Measurements from ENCODE around the gene GANC.
A peak's percentile ranks its signal among the peaks of the same experiment; 100 is the strongest.
"Not testable (repeated sequence)": the region's sequence is repeated elsewhere in the genome, so short reads cannot be mapped to it uniquely, and the experiment has no call there.

The GANC gene, protein sequence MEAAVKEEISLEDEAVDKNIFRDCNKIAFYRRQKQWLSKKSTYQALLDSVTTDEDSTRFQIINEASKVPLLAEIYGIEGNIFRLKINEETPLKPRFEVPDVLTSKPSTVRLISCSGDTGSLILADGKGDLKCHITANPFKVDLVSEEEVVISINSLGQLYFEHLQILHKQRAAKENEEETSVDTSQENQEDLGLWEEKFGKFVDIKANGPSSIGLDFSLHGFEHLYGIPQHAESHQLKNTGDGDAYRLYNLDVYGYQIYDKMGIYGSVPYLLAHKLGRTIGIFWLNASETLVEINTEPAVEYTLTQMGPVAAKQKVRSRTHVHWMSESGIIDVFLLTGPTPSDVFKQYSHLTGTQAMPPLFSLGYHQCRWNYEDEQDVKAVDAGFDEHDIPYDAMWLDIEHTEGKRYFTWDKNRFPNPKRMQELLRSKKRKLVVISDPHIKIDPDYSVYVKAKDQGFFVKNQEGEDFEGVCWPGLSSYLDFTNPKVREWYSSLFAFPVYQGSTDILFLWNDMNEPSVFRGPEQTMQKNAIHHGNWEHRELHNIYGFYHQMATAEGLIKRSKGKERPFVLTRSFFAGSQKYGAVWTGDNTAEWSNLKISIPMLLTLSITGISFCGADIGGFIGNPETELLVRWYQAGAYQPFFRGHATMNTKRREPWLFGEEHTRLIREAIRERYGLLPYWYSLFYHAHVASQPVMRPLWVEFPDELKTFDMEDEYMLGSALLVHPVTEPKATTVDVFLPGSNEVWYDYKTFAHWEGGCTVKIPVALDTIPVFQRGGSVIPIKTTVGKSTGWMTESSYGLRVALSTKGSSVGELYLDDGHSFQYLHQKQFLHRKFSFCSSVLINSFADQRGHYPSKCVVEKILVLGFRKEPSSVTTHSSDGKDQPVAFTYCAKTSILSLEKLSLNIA (N-terminal part only)

DNA sequence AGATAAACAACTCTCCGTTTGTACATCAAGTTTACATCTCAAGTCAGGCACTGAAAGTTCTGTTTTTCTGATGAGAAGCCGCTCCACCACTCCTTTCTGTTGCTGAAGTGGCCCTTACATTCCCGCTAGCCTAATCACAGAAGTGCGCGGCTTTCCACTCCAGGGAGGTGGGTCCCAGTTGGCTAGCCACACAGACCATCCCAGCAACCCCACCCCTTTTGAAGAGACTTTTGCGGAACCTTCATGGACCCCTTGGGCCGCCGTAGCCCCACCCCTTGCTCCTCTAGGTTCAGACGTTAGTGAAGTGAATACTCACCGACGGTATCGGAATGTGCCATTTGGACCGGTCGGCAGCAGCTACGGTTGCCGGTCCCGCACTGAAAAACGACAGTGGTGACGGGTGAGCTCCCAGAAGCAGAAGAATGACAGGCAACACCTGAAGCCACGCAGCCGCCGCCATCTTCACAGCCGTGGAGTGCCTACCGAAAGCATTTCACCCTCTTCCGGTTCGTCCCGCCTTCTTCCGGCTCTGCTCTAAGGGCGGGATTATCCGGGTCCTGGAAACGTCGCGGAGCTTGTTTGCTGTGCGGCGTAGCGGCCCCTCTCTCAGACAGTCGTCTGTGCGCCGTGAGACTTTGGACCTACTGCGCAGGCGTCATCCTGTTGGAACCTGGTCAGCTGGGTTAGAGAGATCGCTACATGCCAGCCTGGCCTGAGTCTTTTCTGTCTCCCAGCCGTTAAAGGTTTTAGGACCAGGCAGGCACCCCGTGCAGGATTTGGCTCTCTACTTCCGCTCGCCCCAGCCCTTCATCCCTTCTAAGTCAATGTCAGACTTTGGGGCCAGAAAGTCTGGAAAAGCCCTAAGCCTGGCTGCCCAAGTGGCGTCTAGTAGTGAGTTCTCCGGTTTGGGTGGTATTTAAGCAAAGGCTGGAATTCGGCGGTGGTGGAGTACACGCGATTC lies at the start of gene GANC, which contains the start of gene TMEM87A:
Gene GANC, plus strand, starts transcription at position 263 of the 961 bp plus-strand sequence. CDS start 1,281 bp downstream, outside the sequence.
Gene TMEM87A, minus strand, starts transcription at position 495 of the 961 bp plus-strand sequence. Its CDS starts 35 bp downstream, at position 460.
- H3K36me3 Mint-ChIP-seq (ENCODE audit: low read depth) = peaks cover 61% of the 10 kb centered on the region
- peaks cover 40% of the 10 kb centered on the region for H3K4me1 Mint-ChIP-seq (ENCODE audit: low read depth)
- H3K4me3 Mint-ChIP-seq = peak within 1 kb of the TSS; percentile 95
- intact Hi-C loops (cut with micrococcal nuclease) = loop anchor here (1.0 to 10.0 kb wide), 3 partner anchors 65 to 302 kb away; partner anchors contain the start of genes HAUS2, LRRC57, STARD9 and VPS39
- H3K27me3 Mint-ChIP-seq = no peaks in the 10 kb centered on the region
- no peaks in the 10 kb centered on the region for H3K9me3 Mint-ChIP-seq
- peak within 1 kb of the TSS; percentile 96 for H3K27ac Mint-ChIP-seq

DNA sequence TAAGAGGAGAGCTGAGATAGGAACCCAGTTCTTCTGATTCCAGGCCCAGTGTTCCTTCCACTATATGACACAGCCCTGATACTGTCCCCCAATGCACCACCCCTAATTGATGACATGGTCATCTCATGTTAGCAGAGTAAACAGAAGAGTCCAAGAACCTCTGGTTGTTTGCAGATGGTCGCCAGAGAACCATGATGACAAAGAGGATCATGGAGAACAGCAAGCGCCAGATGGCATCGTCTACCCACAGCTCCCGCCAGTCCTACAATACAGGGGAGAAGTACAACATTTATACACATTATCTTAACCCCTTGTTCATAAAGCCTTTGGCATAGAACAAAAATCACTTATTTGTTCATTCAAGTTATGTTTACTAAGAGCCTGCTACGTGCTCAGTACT lies 46.4 kb upstream of the GANC start:
- H3K27ac Mint-ChIP-seq = no peak overlapping the region
- peaks cover 90% of the 10 kb centered on the region for H3K36me3 Mint-ChIP-seq (ENCODE audit: low read depth)
- H3K9me3 Mint-ChIP-seq = no peaks in the 10 kb centered on the region
- H3K27me3 Mint-ChIP-seq = no peaks in the 10 kb centered on the region
- intact Hi-C loops (cut with micrococcal nuclease) = loop anchor here (10.0 kb wide), 1 partner anchor 208 kb away; no protein-coding TSS in a partner anchor
- H3K4me1 Mint-ChIP-seq (ENCODE audit: low read depth) = no peaks in the 10 kb centered on the region
- no peak overlapping the region for H3K4me3 Mint-ChIP-seq

DNA sequence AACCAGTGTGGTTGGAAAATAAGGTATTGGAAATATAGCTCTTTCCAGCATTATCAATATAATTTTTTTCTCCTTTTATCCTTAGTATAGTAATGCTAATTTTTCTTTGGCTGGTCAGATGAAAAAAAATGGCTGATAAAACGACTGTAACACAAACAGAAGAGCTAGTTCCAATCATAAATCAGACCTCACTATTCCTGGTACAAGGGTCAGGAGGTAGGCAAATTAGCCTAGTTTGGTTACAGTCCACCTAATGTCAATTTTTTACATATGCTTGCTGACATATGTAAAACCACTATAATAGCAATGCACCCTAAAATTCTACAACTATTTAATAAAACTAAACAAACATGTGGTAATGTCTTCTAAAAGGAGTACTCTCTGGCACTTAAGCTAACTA lies 45.0 kb upstream of the GANC start:
- H3K36me3 Mint-ChIP-seq (ENCODE audit: low read depth) = peaks cover 91% of the 10 kb centered on the region
- H3K9me3 Mint-ChIP-seq = no peaks in the 10 kb centered on the region
- intact Hi-C loops (cut with micrococcal nuclease) = loop anchor here (10.0 kb wide), 1 partner anchor 207 kb away; no protein-coding TSS in a partner anchor
- H3K27ac Mint-ChIP-seq = no peak overlapping the region
- H3K4me3 Mint-ChIP-seq = no peak overlapping the region
- no peaks in the 10 kb centered on the region for H3K27me3 Mint-ChIP-seq
- peaks cover 4% of the 10 kb centered on the region for H3K4me1 Mint-ChIP-seq (ENCODE audit: low read depth)

DNA sequence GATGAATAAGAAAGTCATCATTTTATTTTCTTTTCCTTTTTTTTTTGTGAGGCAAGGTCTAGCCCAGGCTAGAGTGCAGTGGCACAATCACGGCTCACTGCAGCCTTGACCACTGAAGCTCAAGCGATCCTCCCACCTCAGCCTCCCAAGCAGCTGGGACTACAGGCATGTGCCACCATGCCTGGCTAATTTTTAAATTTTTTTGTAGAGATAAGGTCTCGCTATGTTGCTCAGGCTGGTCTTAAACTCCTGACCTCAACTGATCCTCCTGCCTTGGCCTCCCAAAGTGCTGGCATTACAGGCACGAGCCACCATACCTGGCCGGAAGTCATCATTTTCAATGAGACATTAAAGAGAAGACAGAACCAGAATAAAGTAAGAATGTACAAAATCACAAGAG lies 44.0 kb upstream of the GANC start:
- peaks cover 84% of the 10 kb centered on the region for H3K36me3 Mint-ChIP-seq (ENCODE audit: low read depth)
- intact Hi-C loops (cut with micrococcal nuclease) = loop anchor here (10.0 kb wide), 1 partner anchor 206 kb away; no protein-coding TSS in a partner anchor
- H3K27ac Mint-ChIP-seq; H3K9me3 Mint-ChIP-seq; H3K4me1 Mint-ChIP-seq (ENCODE audit: low read depth); H3K27me3 Mint-ChIP-seq; H3K4me3 Mint-ChIP-seq: not testable (repeated sequence)

DNA sequence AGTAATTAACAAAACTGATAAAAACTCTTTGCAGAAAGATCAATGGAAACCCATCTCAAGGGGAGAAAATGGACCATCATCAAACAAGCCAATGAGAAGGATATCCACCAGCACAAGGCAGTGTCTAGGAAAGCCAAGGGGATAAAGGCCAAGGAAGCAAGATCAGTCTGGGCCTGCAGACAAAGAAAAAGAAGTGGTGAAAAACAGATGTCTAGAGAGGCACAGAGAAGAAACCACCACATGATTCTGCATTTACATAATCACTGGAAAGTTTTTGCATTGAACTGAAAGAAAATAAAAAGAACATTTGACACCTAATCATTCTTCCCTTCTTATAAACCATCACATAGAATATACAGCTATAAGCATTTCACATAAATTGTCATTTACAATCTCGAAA lies 41.9 kb upstream of the GANC start:
- H3K4me1 Mint-ChIP-seq (ENCODE audit: low read depth) = peaks cover 4% of the 10 kb centered on the region
- H3K27me3 Mint-ChIP-seq = no peaks in the 10 kb centered on the region
- H3K36me3 Mint-ChIP-seq (ENCODE audit: low read depth) = peaks cover 81% of the 10 kb centered on the region
- H3K27ac Mint-ChIP-seq = no peak overlapping the region
- no peak overlapping the region for H3K4me3 Mint-ChIP-seq
- intact Hi-C loops (cut with micrococcal nuclease) = no loop called here
- no peaks in the 10 kb centered on the region for H3K9me3 Mint-ChIP-seq

DNA sequence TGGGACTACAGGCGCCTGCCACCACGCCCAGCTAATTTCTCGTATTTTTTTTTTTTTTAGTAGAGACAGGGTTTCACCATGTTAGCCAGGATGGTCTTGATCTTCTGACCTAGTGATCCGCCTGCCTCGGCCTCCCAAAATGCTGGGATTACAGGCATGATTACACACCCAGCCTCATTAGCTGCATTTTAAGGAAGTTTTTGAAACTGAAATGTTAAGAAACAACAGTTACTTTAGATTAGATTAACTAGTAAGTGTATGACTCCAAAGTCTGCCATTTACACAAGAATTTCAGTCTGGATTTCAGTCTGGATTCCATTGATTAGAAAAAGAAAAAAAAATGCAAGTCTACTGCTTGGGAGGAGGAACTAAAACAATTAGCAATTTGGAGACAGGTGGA lies 40.4 kb upstream of the GANC start:
- Mint-ChIP-seq H3K9me3 (no peaks in the 10 kb centered on the region), H3K4me1 (ENCODE audit: low read depth) (peaks cover 4% of the 10 kb centered on the region), H3K27ac (no peak overlapping the region), H3K4me3 (no peak overlapping the region), H3K27me3 (no peaks in the 10 kb centered on the region), H3K36me3 (ENCODE audit: low read depth) (peaks cover 87% of the 10 kb centered on the region)
- intact Hi-C loops (cut with micrococcal nuclease) = no loop called here

DNA sequence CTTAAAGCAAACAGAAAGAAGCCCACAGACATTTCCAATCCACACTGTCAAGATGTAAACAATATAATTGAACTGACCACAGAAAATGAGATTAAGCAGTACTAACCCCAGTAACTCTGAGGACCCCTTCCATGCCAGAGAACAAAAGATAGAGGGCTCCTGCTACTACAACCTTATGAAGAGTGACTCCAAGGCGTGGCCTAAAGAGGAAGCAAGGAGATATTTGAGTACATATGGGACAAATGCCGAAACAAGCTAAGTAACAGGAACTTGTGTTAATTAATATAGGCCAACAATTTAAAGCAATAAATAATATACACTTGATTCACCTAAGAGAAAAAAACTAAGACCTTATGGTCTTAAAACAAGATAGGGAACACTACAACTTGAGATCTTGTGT lies 39.9 kb upstream of the GANC start:
- peaks cover 4% of the 10 kb centered on the region for H3K4me1 Mint-ChIP-seq (ENCODE audit: low read depth)
- no peak overlapping the region for H3K4me3 Mint-ChIP-seq
- intact Hi-C loops (cut with micrococcal nuclease) = no loop called here
- no peaks in the 10 kb centered on the region for H3K9me3 Mint-ChIP-seq
- no peak overlapping the region for H3K27ac Mint-ChIP-seq
- H3K36me3 Mint-ChIP-seq (ENCODE audit: low read depth) = peaks cover 88% of the 10 kb centered on the region
- no peaks in the 10 kb centered on the region for H3K27me3 Mint-ChIP-seq

DNA sequence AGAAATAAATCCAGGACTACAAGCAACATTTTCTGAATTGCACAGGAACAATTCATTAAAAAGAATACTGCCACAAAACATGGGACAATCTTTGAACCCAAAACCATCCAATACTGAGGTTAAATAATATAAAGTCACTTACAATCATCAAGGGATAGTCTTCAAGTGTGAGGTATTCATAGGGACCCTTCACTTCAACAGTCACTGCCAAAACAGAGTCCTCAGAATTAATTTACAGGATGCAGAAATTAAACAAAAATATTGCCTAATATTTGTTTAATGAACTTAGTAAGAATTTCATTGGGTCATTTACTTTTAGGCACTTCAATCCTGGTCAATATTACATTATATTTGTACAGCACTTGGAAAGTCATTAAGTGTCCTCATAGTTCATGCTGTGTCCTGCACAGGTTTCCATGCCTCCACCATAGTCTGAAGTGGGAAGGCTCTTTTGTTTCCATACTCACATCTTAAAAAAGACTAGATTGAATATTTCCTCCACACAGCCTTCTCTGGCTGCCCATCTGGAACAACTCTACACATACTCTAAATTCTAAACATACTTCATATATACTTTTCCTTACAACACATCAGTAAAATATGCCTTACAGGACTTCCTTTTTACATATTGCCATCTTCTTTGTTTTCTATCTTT lies 33.3 kb upstream of the GANC start:
- Mint-ChIP-seq H3K9me3 (no peaks in the 10 kb centered on the region), H3K27ac (no peak overlapping the region), H3K27me3 (no peaks in the 10 kb centered on the region), H3K36me3 (ENCODE audit: low read depth) (peaks cover 84% of the 10 kb centered on the region), H3K4me1 (ENCODE audit: low read depth) (no peaks in the 10 kb centered on the region), H3K4me3 (no peak overlapping the region)
- intact Hi-C loops (cut with micrococcal nuclease) = loop anchor here (5.0 kb wide), 1 partner anchor 98 kb away; no protein-coding TSS in a partner anchor

DNA sequence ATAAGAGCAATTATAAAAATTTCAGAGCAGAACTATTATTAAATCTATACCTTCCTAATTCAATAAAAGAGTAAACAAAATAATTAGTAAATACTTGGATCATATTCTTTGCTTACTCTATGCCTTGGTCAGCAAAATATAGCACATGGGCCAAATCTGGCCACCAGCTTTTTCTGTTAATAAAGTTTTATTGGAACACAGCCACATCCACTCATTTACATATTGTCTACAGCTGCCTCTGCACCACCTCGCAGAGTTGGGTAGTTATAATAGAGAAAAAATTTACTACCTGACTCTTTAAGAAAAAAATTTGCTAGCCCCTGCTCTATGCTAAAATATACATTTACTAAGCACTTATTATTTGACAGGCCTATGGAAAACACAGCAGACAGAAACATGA lies 32.2 kb upstream of the GANC start:
- intact Hi-C loops (cut with micrococcal nuclease) = loop anchor here (5.0 kb wide), 1 partner anchor 96 kb away; no protein-coding TSS in a partner anchor
- Mint-ChIP-seq H3K27me3 (no peaks in the 10 kb centered on the region), H3K4me3 (no peak overlapping the region), H3K4me1 (ENCODE audit: low read depth) (no peaks in the 10 kb centered on the region), H3K36me3 (ENCODE audit: low read depth) (peaks cover 74% of the 10 kb centered on the region), H3K27ac (no peak overlapping the region), H3K9me3 (no peaks in the 10 kb centered on the region)

DNA sequence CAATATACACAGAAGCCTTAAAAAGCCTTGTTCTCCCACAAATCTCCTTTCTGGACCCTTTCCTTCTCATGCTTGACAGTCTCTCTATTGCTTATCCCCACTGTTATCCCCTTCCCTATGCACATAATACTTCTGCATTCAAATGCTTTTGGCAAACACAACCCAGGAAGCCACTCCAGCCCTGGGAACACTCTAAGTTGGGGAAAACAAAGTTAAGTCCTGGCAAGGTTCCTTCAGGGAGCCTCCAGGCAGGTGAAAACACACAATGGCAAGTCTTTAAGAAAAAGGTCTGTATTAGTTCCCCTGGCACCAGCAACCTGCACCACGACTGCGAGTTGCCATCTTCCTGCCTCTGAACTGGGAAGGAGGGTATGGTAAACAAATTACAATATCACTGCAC lies 19.7 kb upstream of the GANC start:
- H3K4me1 Mint-ChIP-seq (ENCODE audit: low read depth) = no peaks in the 10 kb centered on the region
- no peak overlapping the region for H3K4me3 Mint-ChIP-seq
- H3K27ac Mint-ChIP-seq = no peak overlapping the region
- H3K9me3 Mint-ChIP-seq = peaks cover 43% of the 10 kb centered on the region
- intact Hi-C loops (cut with micrococcal nuclease) = no loop called here
- H3K36me3 Mint-ChIP-seq (ENCODE audit: low read depth) = peaks cover 72% of the 10 kb centered on the region
- H3K27me3 Mint-ChIP-seq = no peaks in the 10 kb centered on the region

DNA sequence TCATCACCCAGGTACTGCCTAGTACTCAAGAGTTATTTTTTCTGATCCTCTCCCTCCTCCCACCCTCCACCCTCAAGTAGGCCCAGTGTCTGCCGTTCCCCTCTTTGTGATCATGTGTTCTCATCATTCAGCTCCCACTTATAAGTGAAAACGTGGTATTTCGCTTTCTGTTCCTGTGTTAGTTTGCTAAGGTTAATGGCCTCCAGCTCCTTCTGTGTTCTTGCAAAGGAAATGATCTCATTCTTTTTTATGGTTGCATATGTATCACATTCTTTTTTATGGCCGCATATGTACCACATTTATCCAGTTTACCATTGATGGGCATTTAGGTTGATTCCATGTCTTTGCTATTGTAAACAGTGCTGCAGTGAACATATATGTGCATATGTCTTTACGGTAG lies 8.2 kb upstream of the GANC start:
- Mint-ChIP-seq H3K36me3 (ENCODE audit: low read depth) (peaks cover 96% of the 10 kb centered on the region), H3K4me3 (no peak overlapping the region), H3K9me3 (no peaks in the 10 kb centered on the region), H3K27me3 (no peaks in the 10 kb centered on the region), H3K4me1 (ENCODE audit: low read depth) (peaks cover 6% of the 10 kb centered on the region), H3K27ac (no peak overlapping the region)
- intact Hi-C loops (cut with micrococcal nuclease) = no loop called here

DNA sequence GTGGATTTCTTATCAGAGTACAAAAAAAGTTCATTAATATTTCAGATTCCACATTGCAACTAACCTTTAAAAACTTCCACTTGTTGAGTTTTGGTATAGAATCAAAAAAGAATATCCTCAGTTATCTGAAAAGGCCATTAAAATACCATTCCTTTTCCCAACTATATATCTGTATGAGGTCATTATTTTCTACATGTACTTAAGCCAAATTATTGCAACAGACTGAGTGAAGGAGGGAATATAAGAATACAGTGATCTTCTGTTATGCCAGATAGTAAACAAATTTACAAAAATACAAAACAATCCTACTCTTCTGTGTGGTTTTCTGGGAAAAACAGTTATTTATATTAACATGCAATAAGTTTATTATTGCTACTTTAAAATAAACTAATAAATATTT lies 5.7 kb upstream of the GANC start:
- Mint-ChIP-seq H3K27ac (no peak overlapping the region), H3K27me3 (no peaks in the 10 kb centered on the region), H3K4me1 (ENCODE audit: low read depth) (peaks cover 22% of the 10 kb centered on the region), H3K4me3 (no peak overlapping the region), H3K9me3 (no peaks in the 10 kb centered on the region), H3K36me3 (ENCODE audit: low read depth) (peaks cover 79% of the 10 kb centered on the region)
- intact Hi-C loops (cut with micrococcal nuclease) = no loop called here
